Brain pericyte (primary cell): ENCODE results near the gene ATP6V0D1.
"Not testable (repeated sequence)": the region's sequence is repeated elsewhere in the genome, so short reads cannot be mapped to it uniquely, and the experiment has no call there.

Source experiments
- DNase-seq: peaks from one replicate; pipeline ENCODE4 v3.0.0-alpha.2; 2012; ENCODE audit warnings: low read depth, low spot score

Gene ATP6V0D1

GRCh38 chr16:67480833-67481560 lies at the start of gene ATP6V0D1:
Gene ATP6V0D1 (minus strand): TSS chr16:67481157. CDS start chr16:67481086, 71 bp downstream.
- DNase-seq, result peak; percentile 97

- no peak for DNase-seq
Observed at GRCh38 chr16:67530013-67530939, 49.3 kb upstream of the ATP6V0D1 start.

- DNase-seq, result no peak
Observed at GRCh38 chr16:67529582-67530012, 48.6 kb upstream of the ATP6V0D1 start.

GRCh38 chr16:67528870-67529581 lies 48.1 kb upstream of the ATP6V0D1 start:
- no peak for DNase-seq

- DNase-seq, result no peak
Observed at GRCh38 chr16:67528222-67528869, 47.4 kb upstream of the ATP6V0D1 start, which contains the start of gene RIPOR1. Gene RIPOR1 (plus strand): TSS chr16:67528829. CDS start chr16:67538447, 9,618 bp downstream.

- DNase-seq, result no peak
Observed at GRCh38 chr16:67526149-67526791, 45.3 kb upstream of the ATP6V0D1 start.

- no peak for DNase-seq
Observed at GRCh38 chr16:67525176-67525860, 44.4 kb upstream of the ATP6V0D1 start.

- peak; percentile 81 for DNase-seq
Observed at GRCh38 chr16:67521095-67521804, 40.3 kb upstream of the ATP6V0D1 start.

GRCh38 chr16:67519242-67519641 lies 38.3 kb upstream of the ATP6V0D1 start:
- no peak for DNase-seq

GRCh38 chr16:67518676-67519075 lies 37.7 kb upstream of the ATP6V0D1 start:
- no peak for DNase-seq

GRCh38 chr16:67517661-67518423 lies 36.9 kb upstream of the ATP6V0D1 start:
- DNase-seq, result no peak

GRCh38 chr16:67517155-67517445 lies 36.1 kb upstream of the ATP6V0D1 start:
- DNase-seq, result no peak

GRCh38 chr16:67516296-67517154 lies 35.6 kb upstream of the ATP6V0D1 start:
- no peak for DNase-seq

GRCh38 chr16:67514382-67514828 lies 33.4 kb upstream of the ATP6V0D1 start:
- no peak for DNase-seq

GRCh38 chr16:67513892-67514291 lies 32.9 kb upstream of the ATP6V0D1 start:
- DNase-seq, result not testable (repeated sequence)

- DNase-seq, result no peak
Observed at GRCh38 chr16:67509016-67509415, 28.1 kb upstream of the ATP6V0D1 start.

GRCh38 chr16:67506468-67506867 lies 25.5 kb upstream of the ATP6V0D1 start:
- DNase-seq, result no peak
